IMR-90 (cell line): ENCODE results near the gene USP7.

Experiments
- CEBPB ChIP-seq: IDR thresholded peaks from 2 replicates; pipeline ENCODE4 v1.6.1; 2012; ENCODE audit warnings: low read depth, low read length, improper control_type of control experiment
- CTCF ChIP-seq: conservative IDR thresholded peaks from 2 replicates; pipeline ENCODE4 v1.5.1; 2012; ENCODE audit warnings: mild to moderate bottlenecking, low read depth, low read length, improper control_type of control experiment
- FOS ChIP-seq: fragments of 150-350 bp; IDR thresholded peaks from 2 replicates; pipeline ENCODE4 v1.6.1; 2016; ENCODE audit warnings: low read depth, low read length
- MAZ ChIP-seq: IDR thresholded peaks from 2 replicates; pipeline ENCODE4 v1.6.1; 2012; ENCODE audit warnings: low read depth, mild to moderate bottlenecking, low read length, improper control_type of control experiment, moderate library complexity, borderline replicate concordance
- MXI1 ChIP-seq: IDR thresholded peaks from 2 replicates; pipeline ENCODE4 v1.6.1; 2012; ENCODE audit warnings: low read depth, mild to moderate bottlenecking, low read length, moderate library complexity, borderline replicate concordance
- POLR2A ChIP-seq: IDR thresholded peaks from 2 replicates; pipeline ENCODE4 v1.6.1; 2012; ENCODE audit warnings: mild to moderate bottlenecking, low read depth, low read length
- RAD21 ChIP-seq: IDR thresholded peaks from 2 replicates; pipeline ENCODE4 v1.6.1; 2012; ENCODE audit warnings: low read length, improper control_type of control experiment
- RFX5 ChIP-seq: IDR thresholded peaks from 2 replicates; pipeline ENCODE4 v1.8.0; 2012; ENCODE audit warnings: low read depth, mild to moderate bottlenecking, low read length, moderate library complexity

DNA sequence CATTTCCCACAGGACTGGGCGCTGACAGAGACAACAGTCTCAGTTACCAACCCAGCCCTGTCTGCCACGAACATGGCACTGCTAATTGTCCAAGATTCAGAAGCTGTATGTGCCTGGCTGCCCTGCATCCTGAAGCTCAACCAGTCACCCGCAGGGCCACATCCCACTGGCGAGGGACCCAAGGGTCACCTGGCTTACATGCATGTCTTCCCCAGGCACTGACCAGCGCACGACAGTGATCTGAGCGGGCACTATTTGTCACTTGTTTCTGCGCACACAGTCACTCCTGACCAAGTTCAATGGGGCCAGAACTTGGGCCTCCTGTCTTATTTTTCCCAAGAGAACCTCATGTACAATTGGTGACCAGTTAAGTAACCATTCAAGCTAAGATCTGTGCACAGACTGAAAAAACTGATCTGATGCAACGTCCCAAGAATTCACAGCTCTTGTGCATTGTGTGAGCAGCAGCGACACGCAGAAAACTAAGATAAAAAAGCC is 13.1 kb downstream of the USP7 start:
- TF ChIP-seq RAD21, result no peak
- TF ChIP-seq CTCF, result no peak
- TF ChIP-seq MXI1, result no peak
- no peak for TF ChIP-seq POLR2A
- no peak for TF ChIP-seq FOS
- no peak for TF ChIP-seq RFX5
- TF ChIP-seq CEBPB, result peak; percentile 76
- no peak for TF ChIP-seq MAZ
